ENCODE data around the gene CHEK2.
"Not testable (repeated sequence)": the region's sequence is repeated elsewhere in the genome, so short reads cannot be mapped to it uniquely, and the experiment has no call there.

Gene CHEK2

DNA sequence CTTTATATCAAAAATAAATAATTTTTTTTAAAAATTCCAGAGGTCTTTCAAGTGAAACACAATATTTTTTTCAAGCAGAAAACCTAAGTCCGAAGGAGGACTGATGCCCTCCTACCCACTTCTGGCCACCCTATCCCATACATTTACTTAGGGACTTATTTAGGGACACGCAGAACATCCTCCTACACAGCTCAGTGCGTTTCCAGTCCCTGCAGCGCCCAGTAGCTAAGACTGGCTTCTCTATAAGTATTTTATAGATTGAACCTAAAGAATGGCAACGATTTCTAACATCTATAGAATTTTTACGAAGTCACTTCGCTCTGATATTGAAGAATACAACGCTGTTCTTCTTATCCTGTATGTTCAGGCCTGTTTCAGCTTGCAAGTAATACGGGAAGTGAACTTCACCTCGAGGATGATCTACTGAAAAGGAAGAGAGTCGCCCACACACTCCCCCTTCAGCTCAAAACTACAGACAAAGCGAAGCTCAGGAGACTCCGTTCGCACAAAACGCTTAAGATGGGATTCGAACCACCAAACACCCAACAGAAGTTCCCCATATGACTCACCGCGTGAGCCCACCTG is 328 bp downstream of the CHEK2 start:
- no peak for DNase-seq

DNA sequence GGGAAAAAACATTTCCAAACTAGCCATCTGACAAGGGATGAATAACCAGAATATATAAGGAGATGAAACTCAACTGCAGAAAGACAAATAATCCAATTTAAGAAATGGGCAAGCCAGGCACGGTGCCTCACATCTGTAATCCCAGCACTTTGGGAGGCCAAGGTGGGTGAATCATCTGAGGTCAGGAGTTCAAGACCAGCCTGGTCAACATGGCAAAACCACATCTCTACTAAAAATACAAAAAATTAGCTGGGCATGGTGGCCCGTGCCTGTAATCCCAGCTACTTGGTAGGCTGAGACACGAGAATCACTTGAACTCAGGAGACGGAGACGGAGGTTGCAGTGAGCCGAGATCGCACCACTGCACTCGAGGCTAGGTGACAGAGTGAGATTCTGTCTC is 2.7 kb downstream of the CHEK2 start:
- DNase-seq, result not testable (repeated sequence)

DNA sequence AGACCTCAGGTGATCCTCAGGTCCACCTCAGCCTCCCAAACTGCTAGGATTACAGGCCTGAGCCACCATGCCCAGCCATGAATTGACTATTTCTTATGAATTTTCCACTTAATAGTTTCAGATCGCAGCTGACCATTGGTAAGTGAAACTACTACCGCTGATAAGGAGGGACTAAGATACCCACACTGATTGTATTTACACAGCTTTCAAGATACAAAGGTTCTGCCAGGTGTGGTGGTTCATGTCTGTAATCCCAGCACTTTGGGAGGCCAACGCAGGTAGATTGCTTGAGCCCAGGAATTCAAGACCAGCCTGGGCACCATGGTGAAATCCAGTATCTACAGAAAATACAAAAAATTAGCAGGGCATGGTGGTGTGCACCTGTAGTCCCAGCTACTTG is 3.9 kb downstream of the CHEK2 start:
- DNase-seq, result no peak

DNA sequence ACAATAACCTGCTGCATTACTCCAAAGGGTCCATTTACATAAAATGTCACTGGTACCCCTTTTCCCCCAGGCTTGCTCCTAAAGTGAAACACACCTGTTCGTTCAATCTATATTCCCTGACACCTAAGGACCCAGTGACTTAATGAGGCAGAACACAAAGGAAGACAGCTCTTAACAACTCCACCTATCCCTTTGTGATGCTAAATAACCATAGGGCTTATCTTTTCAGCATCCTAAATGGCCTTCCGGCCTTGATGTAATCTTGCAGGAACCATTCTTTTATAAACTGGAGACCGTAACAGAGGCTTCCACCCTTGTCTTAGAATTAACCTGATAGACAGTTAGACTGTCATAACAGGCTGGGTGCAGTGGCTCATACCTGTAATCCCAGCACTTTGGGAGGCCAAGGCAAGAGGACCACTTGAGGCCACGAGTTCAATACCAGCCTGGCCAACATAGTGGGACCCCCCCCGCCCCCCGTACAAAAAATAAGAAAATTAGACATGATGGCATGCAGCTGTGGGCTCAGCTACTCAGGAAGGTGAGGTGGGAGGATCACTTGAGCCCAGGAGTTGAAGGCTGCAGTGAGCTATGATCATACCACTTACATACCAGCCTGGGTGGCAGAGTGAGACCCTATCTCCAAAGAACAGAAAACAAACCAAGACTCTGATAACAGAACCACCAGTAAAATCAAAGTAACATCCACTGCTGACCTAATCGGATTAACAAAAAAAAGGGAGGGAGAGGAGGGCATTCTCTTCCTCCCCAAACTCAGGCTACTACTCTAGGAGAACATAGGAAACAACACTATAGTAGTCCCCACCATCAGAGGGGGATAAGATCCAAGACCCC is 5.1 kb downstream of the CHEK2 start:
- DNase-seq, result no peak

DNA sequence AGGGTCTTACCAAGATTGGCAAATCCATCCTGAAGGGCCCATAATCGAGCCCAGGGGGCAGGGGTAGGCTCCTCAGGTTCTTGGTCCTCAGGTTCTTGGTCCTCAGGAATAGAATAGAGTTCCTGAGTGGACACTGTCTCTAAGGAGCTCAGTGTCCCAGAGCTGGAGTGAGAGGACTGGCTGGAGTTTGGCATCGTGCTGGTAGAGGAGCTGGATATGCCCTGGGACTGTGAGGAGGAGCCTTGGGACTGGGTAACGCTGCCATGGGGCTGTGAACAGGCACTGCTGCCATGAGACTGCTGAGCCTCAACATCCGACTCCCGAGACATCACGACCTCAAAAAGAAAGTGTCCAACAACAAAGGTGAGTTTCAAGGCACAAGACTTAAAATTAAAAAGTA is 7.2 kb downstream of the CHEK2 start:
- DNase-seq, result no peak

DNA sequence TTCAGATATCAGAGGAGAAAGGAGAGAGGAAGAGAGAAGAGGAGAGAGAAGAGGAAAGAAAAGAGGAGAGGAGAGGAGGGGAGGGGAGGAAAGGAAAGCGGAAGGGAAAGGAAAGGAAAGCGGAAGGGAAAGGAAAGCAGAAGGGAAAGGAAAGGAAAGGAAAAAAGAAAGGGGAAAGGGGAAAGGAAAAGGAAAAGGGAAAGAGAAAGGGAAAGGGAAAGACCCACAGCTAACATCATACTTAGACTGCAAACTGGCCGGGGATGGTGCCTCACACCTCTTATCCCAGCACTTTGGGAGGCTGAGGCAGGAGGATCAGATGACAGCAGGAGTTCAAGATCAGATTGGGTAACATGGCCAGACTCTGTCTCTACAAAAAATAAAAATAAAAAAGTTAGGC is 11.4 kb downstream of the CHEK2 start:
- DNase-seq, result no peak

DNA sequence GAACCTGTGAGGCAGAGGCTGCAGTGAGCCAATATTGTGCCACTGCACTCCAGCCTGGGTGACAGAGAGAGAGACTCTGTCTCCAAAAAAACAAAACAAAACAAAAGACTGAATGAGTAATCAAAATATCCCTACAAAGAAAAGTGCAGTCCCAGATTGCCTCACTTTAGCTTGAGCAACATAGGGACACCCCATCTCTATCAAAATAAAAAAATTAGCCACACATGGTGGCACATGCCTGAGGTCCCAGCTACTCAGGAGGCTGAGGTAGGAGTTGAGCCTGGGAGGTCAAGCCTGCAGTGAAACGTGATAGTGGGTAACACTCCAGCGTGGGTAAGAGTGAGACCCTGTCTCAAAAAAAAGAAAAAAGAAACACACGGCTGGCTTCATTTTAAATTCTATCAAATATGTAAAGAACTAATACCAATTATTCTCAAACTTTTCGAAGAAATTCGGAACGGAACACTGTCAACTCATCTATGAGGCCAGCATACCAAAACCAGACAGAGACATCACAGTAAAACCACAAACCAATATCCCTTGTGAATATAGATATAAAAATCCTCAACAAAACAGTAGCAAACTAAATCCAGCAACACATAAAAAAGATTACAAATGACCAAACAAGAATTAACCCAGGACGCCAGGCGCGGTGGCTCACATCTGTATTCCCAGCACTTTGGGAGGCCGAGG is 12.9 kb downstream of the CHEK2 start:
- no peak for DNase-seq

DNA sequence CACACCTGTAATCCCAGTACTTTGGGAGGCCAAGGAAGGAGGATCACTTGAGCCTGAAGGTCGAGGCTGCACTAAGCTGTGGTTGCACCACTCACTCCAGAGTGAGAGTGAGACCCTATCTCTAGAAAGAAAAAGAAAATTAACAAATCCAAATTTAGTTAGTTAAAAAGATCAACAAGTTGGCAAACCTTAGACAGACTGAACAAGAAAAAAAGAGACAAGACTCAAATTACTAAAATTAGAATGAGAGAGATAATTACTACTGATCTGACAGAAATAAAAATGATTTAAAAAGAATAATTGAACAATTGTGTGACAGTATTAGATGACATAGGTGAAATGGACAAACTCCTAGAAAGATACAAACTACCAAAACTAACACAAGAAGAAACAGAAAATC is 13.6 kb downstream of the CHEK2 start:
- DNase-seq, result no peak

DNA sequence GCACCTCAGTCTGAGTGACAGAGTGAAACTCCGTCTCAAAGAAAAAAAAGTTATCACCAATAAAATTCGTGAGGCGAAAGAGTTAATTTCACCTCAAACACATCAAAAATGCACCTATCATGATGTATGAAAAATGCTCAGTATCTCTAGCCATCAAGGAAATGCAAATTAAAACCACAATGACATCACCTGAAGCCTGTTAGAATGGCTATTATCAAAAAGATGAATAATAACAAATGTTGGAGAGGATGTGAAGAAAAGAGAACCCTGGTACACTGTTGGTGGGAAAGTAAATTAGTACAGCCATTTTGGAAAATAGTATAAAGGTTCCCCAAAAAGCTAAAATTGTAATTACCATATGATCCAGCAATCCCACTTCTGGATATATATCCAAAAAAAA is 23.6 kb downstream of the CHEK2 start:
- no peak for DNase-seq

DNA sequence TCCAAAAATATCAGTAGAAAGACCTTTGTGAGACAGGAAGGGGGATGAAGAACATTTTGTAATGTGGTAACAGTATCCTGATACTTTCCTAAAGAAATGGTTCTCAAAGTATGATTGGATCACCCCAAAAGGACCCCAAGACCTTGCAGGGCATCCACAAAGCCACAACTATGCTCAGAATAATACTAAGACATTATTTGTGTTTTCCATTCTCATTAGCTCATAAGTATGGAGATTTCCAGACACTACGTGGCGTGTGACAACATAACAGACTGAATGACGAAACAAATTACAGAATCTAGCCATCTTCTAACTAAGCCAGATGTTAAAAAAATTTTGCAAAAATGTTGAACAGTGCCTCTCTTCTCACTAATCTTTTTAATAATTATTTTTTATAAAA is 24.9 kb downstream of the CHEK2 start:
- no peak for DNase-seq

DNA sequence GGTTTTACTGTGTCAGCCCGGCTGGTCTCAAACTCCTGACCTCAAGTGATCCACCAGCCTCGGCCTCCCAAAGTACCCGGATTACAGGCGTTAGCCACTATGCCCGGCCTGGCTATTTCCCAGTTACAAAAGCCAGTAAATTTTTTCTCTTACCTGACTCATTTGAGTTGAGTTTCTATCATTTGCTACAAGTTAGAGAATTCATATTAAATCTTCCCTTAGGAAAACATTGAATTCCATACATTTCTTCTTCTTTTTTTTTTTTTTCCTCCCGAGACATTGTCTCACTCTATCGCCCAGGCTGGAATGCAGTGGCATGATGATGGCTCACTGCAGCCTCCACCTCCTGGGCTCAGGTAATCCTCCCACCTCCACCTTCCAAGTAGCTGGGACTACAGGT is 26.0 kb downstream of the CHEK2 start:
- DNase-seq, result no peak

DNA sequence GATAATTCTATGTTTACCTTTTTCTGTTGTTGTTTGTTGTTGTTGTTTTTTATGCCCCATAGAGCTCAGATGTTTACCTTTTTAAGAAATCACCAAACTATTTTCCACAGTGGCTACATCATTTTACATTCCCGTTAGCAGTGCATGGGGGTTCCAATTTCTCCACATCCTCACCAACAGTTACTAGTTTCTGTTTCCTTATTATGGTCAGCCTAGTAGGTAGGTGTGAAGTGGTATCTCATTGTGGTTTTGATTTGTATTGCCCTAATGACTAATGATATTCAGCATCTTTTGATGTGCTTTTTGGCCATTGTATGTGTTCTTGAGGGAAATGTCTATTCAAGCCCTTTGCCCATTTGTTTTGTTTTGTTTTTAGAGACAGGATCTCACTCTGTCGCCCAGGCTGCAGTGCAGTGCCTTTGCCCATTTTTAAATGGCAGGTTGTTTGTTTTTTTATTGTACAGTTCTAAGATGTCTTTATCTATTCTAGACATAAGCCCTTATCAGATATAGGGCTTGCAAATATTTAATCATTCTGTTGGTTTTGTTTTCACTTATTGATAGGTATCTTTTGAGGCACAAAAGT is 27.5 kb downstream of the CHEK2 start:
- DNase-seq, result no peak

DNA sequence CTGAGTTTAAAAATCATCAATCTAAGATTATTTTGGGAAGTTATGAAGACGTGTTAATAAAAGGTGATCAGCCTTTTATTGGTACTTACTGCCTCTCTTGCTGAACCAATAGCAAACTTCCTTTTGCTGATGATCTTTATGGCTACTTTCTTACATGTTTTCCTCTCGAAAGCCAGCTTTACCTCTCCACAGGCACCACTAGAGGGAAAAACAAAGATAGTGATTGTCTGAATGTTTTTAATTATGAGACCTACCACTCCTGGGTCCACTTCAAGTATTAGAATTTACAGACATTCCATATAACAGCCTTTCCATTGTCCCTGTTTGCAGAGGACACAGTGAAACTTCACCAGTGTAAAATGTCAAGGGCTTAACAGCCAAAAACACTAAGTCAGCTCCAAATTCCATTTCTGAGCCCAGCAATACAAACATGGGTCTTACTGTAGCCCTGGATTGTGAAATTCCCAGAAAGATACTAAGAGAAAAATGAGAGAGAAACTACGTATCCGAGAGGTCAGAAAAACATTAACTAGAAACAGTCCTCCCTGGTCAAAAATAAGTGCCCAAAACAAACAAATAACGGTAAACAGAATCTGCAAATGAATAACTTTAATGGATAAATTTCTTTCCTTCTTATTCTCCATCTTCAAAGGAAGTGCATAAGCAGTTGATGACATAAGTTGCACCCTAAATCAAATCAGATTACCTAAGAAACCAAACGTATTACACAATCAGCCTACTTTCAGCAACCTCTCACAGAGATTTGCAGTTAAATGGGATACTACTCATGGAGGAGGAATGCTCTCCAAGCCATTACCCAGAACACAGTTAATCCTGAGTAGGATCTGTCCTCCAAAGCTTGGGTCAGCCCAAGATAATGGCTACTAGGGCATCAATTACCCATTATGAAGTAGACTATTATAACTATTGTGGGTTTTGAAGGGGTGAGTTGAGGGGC is 29.5 kb downstream of the CHEK2 start:
- no peak for DNase-seq

DNA sequence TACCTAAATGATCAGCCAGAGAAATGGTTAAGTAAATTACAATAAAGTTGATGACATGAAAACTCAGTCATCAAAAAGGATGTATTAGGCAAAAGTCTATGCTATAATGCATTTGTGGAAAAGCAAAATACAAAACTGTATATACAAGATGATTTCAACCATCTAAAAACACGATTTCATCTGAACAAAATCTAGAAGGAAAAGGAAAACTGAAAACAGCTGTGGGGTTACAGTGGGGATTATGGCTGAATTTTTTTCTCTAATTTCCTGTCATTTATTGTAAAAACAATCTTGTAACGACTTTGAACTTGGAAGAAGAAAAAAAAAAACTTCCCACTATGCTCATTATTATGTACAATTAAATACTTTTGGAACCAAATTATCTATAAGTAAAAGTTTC is 30.3 kb downstream of the CHEK2 start:
- DNase-seq, result no peak

DNA sequence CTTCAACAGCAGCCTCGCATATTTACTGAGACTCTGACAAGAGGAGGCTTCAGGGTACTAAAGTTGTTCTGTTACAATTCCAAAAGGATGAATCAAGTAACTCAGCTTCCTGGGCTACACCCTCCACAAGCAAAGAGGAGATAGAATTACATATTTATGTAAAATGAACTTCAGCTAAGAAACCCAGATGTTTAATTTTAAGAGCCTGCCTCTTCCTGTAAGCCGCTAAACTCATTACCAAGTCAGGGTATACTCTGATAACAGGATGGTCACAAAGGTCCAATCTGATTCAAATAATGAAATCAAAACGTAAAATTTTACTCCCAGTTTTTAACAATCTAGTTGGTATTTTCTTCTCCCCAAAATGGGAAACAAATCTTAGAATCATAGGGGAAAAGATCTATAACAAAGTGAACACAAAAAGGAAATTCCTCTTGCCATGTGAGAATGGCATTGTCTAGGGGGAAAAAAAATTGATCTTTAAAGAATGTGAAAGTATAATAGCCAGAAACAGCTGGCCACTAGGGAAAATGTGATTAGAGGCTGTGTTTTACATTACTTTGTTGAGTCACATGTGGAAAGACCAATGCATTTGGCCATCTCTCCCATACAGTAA is 30.9 kb downstream of the CHEK2 start:
- DNase-seq, result no peak

DNA sequence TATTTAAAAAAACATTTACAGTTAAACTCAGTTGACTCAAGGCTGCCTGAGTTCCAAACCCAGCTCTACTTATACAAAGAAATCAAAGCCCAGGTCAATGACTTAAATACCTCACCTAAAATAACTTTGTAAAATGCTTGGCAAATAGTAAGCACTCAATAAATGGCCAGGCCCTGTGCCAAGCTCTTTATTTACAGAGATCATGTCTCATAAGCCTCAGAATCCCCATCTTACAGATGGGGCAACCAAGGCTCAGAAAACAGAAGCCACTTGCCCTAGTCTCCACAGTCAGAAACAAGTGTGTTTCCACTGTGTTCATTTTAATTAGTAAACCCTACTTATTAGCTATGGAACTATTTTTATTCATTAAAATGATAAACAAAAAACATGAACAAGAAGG is 31.5 kb downstream of the CHEK2 start:
- DNase-seq, result no peak

DNA sequence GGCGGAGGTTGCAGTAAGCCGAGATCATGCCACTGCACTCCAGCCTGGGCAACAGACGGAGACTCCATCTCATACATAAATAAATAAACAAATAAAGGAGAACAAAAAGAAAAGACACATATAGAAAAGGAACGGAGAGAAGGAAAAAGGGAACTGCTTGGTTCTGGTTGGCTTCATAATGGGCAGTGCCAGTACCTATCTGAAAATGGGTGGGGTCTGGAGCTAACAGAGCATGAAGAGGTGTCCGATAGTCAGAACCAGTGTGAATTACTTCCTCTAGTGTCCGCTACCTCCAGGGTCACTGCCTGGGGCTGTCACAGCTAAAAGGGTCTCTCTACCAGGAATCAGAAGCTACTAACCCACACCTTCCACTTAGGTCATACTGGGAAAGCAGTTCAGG is 34.8 kb downstream of the CHEK2 start:
- no peak for DNase-seq

DNA sequence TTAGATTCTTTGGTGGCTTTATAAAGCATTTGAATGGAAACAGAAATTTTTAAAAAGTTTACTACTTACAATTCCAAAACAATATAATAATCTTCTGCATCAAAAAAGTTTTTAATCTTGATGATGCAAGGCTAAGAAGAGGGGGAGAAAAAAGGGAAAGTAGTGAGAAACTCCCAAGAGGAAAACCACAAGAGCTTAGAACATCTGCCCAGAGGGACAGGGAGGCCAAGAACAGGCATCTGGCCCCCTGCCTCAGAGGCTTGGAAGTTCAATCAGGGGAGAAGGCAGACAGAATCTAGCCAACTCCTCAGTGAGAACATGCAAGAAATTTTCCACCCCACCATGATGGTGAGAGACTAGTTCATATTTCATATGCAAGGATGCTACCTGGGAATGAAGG is 38.2 kb downstream of the CHEK2 start:
- no peak for DNase-seq

DNA sequence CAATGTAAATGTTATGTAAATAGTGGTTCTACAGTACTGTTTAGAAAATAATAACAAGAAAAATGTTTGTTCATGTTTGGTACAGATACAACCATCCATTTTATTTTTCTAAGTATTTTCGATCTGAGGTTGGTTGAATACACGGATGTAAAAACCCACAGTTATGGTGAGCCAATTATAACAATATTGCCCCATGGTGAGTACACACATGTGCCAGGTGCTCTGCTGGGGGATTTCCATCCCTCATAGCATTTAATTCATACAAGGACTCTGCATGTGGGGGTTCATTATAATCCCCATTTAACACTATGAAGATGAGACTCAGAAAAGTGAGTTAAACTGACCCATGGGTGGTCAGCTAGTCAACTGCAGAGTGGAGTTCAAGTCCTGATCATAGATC is 38.7 kb downstream of the CHEK2 start:
- no peak for DNase-seq

DNA sequence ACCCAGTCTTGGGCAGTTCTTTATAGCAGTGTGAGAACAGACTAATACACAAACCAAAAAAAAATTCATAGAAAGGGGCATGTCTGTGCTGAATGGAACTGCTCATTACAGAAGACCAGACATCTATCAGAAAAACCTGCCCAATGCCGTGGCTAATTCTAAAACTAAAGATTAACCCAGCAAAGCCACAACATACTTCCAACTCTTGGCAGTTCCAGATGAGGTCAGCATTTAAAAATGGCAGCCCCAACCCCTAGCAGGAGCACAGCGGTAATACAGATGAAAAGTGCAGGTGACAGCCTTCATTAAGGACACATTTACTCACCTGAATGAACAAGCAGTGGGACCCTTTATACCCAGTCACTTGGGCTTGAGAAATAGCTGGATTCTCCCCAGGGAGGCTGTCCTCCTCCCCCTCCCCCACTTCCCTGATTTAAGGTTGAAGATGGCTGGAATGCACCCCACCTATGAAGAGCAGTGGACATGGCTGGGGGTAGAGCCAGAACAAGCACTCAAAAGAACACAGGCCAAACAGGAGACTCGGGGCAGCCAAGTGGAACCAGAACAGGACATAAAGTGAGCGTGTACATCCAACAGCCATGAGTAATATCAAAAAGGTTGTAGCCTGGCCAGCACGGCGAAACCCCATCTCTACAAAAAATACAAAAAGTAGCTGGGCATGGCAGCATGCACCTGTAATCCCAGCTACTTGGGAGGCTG is 48.4 kb downstream of the CHEK2 start:
- DNase-seq, result not testable (repeated sequence)

DNA sequence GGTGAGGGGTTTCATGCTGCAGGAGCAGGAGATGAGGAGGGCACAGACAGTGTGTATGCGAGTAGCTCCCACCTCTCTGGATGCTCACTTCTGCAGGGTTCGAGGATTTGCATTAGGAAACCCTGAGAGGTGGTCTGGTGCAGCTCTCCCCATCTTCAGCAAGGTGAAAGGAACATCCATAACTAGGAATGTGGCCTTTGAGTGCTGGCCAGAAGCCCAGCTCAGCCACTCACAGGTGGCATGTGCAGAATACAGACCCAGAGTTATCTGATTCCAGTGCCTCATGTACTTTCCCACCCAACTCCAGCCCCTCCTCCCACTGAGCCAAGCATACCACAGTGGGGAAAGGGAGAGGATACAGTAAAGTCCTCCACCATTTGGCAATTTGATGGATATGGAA is 51.8 kb downstream of the CHEK2 start:
- DNase-seq, result not testable (repeated sequence)
